Heart left ventricle (tissue), 13 donors: ENCODE results near the gene FATE1.

Experiments
- CTCF ChIP-seq, 12 donors: fragments of 200-600 bp; sonication (generic) in 4 of 12; IDR thresholded peaks; one replicate each; pipeline versions ENCODE4 v1.5.0 to v1.8.0; 2018 to 2022; ENCODE audit warnings: antibody characterized with exemption in 12 of 12, mild to moderate bottlenecking in 5 of 12
- POLR2A ChIP-seq, 2 donors: fragments of 450-650 bp; IDR thresholded peaks; one replicate each; pipeline ENCODE4 v1.6.1; 2017; ENCODE audit warnings: antibody characterized with exemption in 2 of 2, mild to moderate bottlenecking in 2 of 2, moderate library complexity in 2 of 2
- donor health status: ischemic (EF 13 %, LVEDD 7.1; RV severe dilation, severe dysfunction).
- donor health status: DM: no; HTN: yes; CAD: no.
- donor health status: DM: no; HTN: no; CAD: no.
- donor health status: ischemic (EF 25% LVEDD 6.9; RV normal size, moderate dysfunction).
- donor health status: ischemic (EF 25% LVEDD 5.7; RV mildly dilated, moderate dysfunction).
- donor health status: ischemic (EF 35%, LVEDD 5.7; RV mildly dilated, moderate dysfunction).
- donor health status: nonischemic (EF 11% LVEDD 7.7; RV severe dilation, severe dysfunction).
- donor health status: DM: yes; HTN: yes; CAD: no.
- donor health status: PGD.
- donor health status: ischemic (EF 29% LVEDD 5.4; RV normal size, mild dysfunction).
- donor health status: nonischemic (EF 23%, LVEDD 6.1; RV moderate dilation, normal function).

- TF ChIP-seq CTCF (IDR thresholded peaks at IDR 0.05): no peak
- TF ChIP-seq POLR2A (IDR thresholded peaks at IDR 0.05): no peak
Observed at GRCh38 chrX:151679798-151680402, 35.9 kb upstream of the FATE1 start.
